ENCODE data around the gene RAPGEF3. TPM values are rescaled to one million over a fixed set of nuclear protein-coding genes. Genes with fewer than 3 reads are reported as not detected.

The RAPGEF3 gene
- total and polyA plus RNA-seq, 2 of the 8 experiments (the other 6 are each of a cell fraction or from before 2014, with no cell fraction given), result 5.0 to 9.4 TPM

DNA sequence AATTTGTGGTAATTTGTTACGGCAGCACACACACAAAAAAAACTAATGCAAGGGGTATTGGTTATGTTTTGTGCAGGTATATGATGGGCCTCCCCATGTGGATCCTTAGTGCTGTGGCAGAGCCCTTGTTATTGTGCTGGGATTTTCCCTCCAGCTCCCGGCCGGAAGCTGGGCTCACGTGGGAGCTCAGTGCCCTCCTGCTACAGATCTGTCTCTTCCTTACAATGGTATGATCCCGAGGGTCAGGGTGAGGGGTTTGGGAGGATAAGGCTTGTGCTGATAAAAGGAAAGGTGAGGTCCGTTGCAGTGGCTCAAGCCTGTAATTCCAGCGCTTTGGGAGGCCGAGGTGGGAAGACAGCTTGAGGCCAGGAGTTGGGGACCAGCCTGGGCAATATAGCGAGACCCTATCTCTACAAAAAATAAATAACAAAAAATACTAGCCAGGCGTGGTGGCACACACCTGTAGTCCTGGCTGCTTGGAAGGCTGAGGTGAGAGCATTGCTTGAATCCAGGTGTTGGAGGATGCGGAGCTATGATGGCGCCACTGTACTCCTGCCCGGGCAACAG lies 13.5 kb upstream of the RAPGEF3 start:
- Histone ChIP-seq H3K79me2 (ENCODE audit: control insufficient read depth in 1 of 2, insufficient read depth in 2 of 2, low read length in 2 of 2) (no peaks in the 10 kb centered on the region), H2BK120ac (replicated peaks; ENCODE audit: low read depth, low read length) (no peak overlapping the region), H3K79me1 (ENCODE audit: low read depth, low read length) (no peaks in the 10 kb centered on the region), H3K4me2 (ENCODE audit: insufficient read depth in 1 of 2, low read depth in 2 of 2, low read length in 2 of 2) (peak overlapping the region; percentile 61; a peak in 3 of 4 replicates), H4K8ac (ENCODE audit: extremely low read depth, insufficient read depth, low read length) (no peak overlapping the region), H3K36me3 (ENCODE audit: control insufficient read depth in 2 of 4, insufficient read depth in 4 of 4, low read length in 3 of 4) (no peaks in the 10 kb centered on the region), H2BK5ac (ENCODE audit: low read depth, low read length) (no peak overlapping the region), H3K27ac (ENCODE audit: low read depth, low read length) (no peak overlapping the region), H3K14ac (ENCODE audit: insufficient read length) (no peak overlapping the region), H3K27me3 (replicated peaks in 1 of 4; ENCODE audit: control insufficient read depth in 3 of 4, extremely low read depth in 1 of 4, insufficient read depth in 3 of 4, low read length in 3 of 4) (peaks cover 0 to 17% (median 8%) of the 10 kb centered on the region in 4 experiments; a peak in 4 of 7 replicates), H3K9ac (replicated peaks in 1 of 4; ENCODE audit: extremely low read depth in 1 of 4, low read depth in 3 of 4, low read length in 3 of 4) (no peak overlapping the region), H3K23ac (ENCODE audit: insufficient read length) (no peak overlapping the region), H3K9me3 (ENCODE audit: insufficient read depth in 2 of 2, low read depth in 1 of 2, low read length in 1 of 2) (no peaks in the 10 kb centered on the region), H2AFZ (ENCODE audit: low read length) (no peak overlapping the region), H4K20me1 (replicated peaks in 1 of 2; ENCODE audit: control insufficient read depth in 1 of 2, insufficient read depth in 2 of 2, low read length in 2 of 2) (peaks cover 0 to 3% of the 10 kb centered on the region in 2 experiments), H3K4ac (replicated peaks; ENCODE audit: insufficient read length, low read depth, low read length) (no peak overlapping the region), H3K18ac (ENCODE audit: extremely low read depth, low read length) (no peak overlapping the region), H2BK20ac (ENCODE audit: low read length) (no peak overlapping the region), H3K23me2 (ENCODE audit: low read depth, low read length) (peaks cover 2% of the 10 kb centered on the region; the same call in 1 of the 2 replicates), H2BK12ac (ENCODE audit: low read depth, low read length) (0 out of 2 replicates have a peak overlapping the region, but pooled peaks have one; percentile 19), H2AK5ac (ENCODE audit: low read depth, low read length) (no peak overlapping the region), H4K91ac (replicated peaks; ENCODE audit: insufficient read length, low read length) (no peak overlapping the region), H4K5ac (ENCODE audit: insufficient read length, low read depth, low read length) (no peak overlapping the region), H3K56ac (replicated peaks; ENCODE audit: insufficient read length, low read depth, low read length) (no peak overlapping the region), H2BK15ac (ENCODE audit: low read length) (0 out of 2 replicates have a peak overlapping the region, but pooled peaks have one; percentile 21), H3K4me1 (replicated peaks in 1 of 4; ENCODE audit: control insufficient read depth in 3 of 4, insufficient read depth in 4 of 4, low read length in 3 of 4) (peaks cover 7 to 13% (median 11%) of the 10 kb centered on the region in 4 experiments; a peak in 6 of 7 replicates), H3K4me3 (ENCODE audit: extremely low read depth in 1 of 4, insufficient read depth in 2 of 4, low read depth in 3 of 4, low read length in 4 of 4) (peak overlapping the region in 2 of 4 experiments; percentile 26 to 91; a peak in 1 of 8 replicates)
- no peak for FAIRE-seq
- CTCF ChIA-PET (ENCODE audit: partially characterized antibody), result interaction anchor here (0.6 to 58.8 kb wide), 10 partner anchors 10 to 238 kb away, joined by 3 to 2442 read pairs (median 4); partner anchors contain the start of genes ENDOU, RAPGEF3 and RPAP3
- DNase-seq (ENCODE audit: low read depth in 1 of 2, low spot score in 2 of 2), result no peak
- TF ChIP-seq ASH2L (IDR thresholded peaks at IDR 0.05; ENCODE audit: low read length) (no peak), KDM1A (IDR thresholded peaks at IDR 0.05; ENCODE audit: borderline replicate concordance, low read length) (0 out of 2 replicates have a peak, but pooled peaks have one; percentile 20), RBBP5 (IDR thresholded peaks at IDR 0.05; ENCODE audit: borderline replicate concordance, low read depth, low read length) (0 out of 2 replicates have a peak, but pooled peaks have one; percentile 15)
- TF ChIP-seq, protein P1, sequence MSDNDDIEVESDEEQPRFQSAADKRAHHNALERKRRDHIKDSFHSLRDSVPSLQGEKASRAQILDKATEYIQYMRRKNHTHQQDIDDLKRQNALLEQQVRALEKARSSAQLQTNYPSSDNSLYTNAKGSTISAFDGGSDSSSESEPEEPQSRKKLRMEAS (IDR thresholded peaks at IDR 0.05), result 0 out of 2 replicates have a peak, but pooled peaks have one; percentile 11
- TF ChIP-seq, protein P2, sequence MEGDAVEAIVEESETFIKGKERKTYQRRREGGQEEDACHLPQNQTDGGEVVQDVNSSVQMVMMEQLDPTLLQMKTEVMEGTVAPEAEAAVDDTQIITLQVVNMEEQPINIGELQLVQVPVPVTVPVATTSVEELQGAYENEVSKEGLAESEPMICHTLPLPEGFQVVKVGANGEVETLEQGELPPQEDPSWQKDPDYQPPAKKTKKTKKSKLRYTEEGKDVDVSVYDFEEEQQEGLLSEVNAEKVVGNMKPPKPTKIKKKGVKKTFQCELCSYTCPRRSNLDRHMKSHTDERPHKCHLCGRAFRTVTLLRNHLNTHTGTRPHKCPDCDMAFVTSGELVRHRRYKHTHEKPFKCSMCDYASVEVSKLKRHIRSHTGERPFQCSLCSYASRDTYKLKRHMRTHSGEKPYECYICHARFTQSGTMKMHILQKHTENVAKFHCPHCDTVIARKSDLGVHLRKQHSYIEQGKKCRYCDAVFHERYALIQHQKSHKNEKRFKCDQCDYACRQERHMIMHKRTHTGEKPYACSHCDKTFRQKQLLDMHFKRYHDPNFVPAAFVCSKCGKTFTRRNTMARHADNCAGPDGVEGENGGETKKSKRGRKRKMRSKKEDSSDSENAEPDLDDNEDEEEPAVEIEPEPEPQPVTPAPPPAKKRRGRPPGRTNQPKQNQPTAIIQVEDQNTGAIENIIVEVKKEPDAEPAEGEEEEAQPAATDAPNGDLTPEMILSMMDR (IDR thresholded peaks at IDR 0.05; ENCODE audit: control extremely low read depth in 1 of 3, insufficient read depth in 1 of 3, low read depth in 1 of 3, low read length in 3 of 3), result no peak
- WGBS, 2 experiments (ENCODE audit: extremely low coverage in 1 of 2, insufficient coverage in 1 of 2, insufficient read length in 1 of 2, insufficient replicate concordance in 2 of 2, low coverage in 1 of 2, low lambda C conversion rate in 2 of 2, missing lambda C conversion rate in 1 of 2), result 76% methylated on average over 13 of the region's 13 CpGs; no CpG with 5 or more reads in 1 of the 2 experiments
- POLR2A ChIA-PET (ENCODE audit: partially characterized antibody), result interaction anchor here (0.8 to 10.5 kb wide), 12 partner anchors 9 to 55 kb away, joined by 3 to 79 read pairs (median 6); partner anchors contain the start of gene RAPGEF3

All from H1 (cell line).